DOHH2 (cell line): ENCODE data around the gene DISP2.

Experiments used
- H3F3A ChIP-seq: fragments of 200-600 bp; sonication (generic), shearing (Covaris generic); 2 replicates; pipeline ENCODE4 v1.6.0; 2016; ENCODE audit warnings: antibody characterized with exemption, mild to moderate bottlenecking; ENCODE audit not compliant: control insufficient read depth, insufficient read depth
- H3K27ac ChIP-seq: fragments of 200-600 bp; sonication (generic); 2 replicates; pipeline ENCODE4 v1.5.1; 2014; ENCODE audit warnings: low read depth, mild to moderate bottlenecking, low read length, moderate library complexity
- H3K27me3 ChIP-seq: fragments of 200-600 bp; sonication (generic); 2 replicates; pipeline ENCODE4 v1.6.1; 2014; ENCODE audit warnings: mild to moderate bottlenecking, low read length, mixed read lengths; ENCODE audit not compliant: control insufficient read depth
- H3K36me3 ChIP-seq: fragments of 200-600 bp; sonication (generic); 2 replicates; pipeline ENCODE4 v1.6.1; 2014; ENCODE audit warnings: mild to moderate bottlenecking, low read length, moderate library complexity, mixed read lengths; ENCODE audit not compliant: control insufficient read depth
- H3K4me1 ChIP-seq: fragments of 200-600 bp; sonication (generic); 2 replicates; pipeline ENCODE4 v1.6.1; 2014; ENCODE audit warnings: mild to moderate bottlenecking, low read length, mixed read lengths; ENCODE audit not compliant: control insufficient read depth
- H3K4me2 ChIP-seq: fragments of 200-600 bp; sonication (generic); 2 replicates; pipeline ENCODE4 v1.6.0; 2014; ENCODE audit warnings: mild to moderate bottlenecking, low read length, moderate library complexity
- H3K4me3 ChIP-seq: fragments of 200-600 bp; sonication (generic); 2 replicates; pipeline ENCODE4 v1.5.1; 2014; ENCODE audit warnings: mild to moderate bottlenecking, low read length, mixed read lengths
- H3K79me2 ChIP-seq: fragments of 200-600 bp; sonication (generic); 2 replicates; pipeline ENCODE4 v1.6.1; 2014; ENCODE audit warnings: mild to moderate bottlenecking, low read length, mixed read lengths; ENCODE audit not compliant: control insufficient read depth
- H3K9me2 ChIP-seq: fragments of 200-600 bp; sonication (generic); replicated peaks from 2 replicates; pipeline ENCODE4 v1.6.1; 2014; ENCODE audit warnings: mild to moderate bottlenecking, low read length, mixed read lengths; ENCODE audit not compliant: control insufficient read depth
- H3K9me3 ChIP-seq: fragments of 200-600 bp; sonication (generic); 2 replicates; pipeline ENCODE4 v1.6.1; 2014; ENCODE audit warnings: antibody characterized with exemption, low read length, mixed read lengths; ENCODE audit not compliant: control insufficient read depth, insufficient read depth
- H4K20me1 ChIP-seq: fragments of 200-600 bp; sonication (generic); 2 replicates; pipeline ENCODE4 v1.6.0; 2014; ENCODE audit warnings: low read depth, mild to moderate bottlenecking, antibody characterized with exemption, low read length, moderate library complexity; ENCODE audit not compliant: control insufficient read depth, insufficient read depth
- EZH2phosphoT487 ChIP-seq: fragments of 200-600 bp; sonication (generic); IDR thresholded peaks from 2 replicates; pipeline ENCODE4 v1.6.1; 2017; ENCODE audit warnings: borderline replicate concordance, mild to moderate bottlenecking, antibody characterized with exemption, low read length, moderate library complexity, mixed read lengths
- TF ChIP-seq, protein P1 (sequence below): fragments of 200-600 bp; sonication (generic); IDR thresholded peaks from one replicate; pipeline ENCODE4 v1.5.1; 2014; ENCODE audit warnings: antibody characterized with exemption, mild to moderate bottlenecking, low read depth, low read length; ENCODE audit not compliant: poor library complexity, severe bottlenecking

Gene DISP2

DNA sequence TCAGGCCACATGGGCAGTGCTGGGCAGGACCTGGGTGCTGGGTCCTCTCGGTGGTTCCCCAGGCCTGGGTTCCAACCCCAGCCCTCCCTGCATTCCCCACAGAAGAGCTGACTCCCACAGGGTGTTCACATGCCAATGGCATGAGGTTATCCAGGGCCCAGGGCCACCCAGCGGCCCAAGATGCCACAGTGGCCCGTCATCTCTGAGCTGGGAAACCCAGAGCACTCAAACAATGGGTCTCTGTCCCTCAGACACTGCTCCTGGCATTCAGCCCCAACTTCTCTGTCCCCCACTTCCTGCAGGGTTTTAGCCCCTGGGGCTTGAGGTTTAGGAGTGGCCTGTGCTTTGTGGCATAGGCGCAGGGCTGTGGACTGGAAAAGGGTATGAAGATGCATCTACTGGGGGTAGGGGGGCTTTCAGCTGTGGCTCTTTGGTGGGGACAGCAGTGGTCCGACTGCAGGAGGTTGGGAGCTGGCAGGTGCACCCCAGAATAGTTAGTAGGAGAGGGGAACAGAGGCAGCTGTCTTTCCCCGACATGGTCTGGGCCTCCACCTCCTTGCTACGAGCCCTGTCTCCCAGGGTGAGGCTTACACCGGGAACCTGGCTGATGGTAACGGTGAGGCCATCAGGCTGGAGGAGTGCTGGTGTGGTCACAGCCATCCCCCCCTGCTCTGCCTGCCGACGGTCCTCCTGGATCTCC, 18.9 kb upstream of the DISP2 start:
- no peak overlapping the region for H3K4me3 ChIP-seq

DNA sequence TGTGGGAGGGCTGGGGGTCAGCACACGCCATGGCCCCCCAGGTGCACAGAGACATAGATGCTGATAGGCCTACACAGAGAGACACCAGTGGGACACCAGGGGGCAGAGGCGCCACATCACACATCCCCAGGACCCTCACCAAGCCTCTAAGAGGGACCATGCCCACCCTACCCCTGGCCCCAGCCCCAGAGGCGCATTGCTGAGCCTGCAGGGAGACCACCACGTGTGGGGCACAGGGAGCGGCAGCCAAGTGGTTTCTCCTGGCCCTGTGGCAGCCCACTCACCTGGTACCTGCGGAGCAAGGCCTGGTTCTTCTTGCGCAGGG, 18.4 kb upstream of the DISP2 start:
- no peak for TF ChIP-seq EZH2phosphoT487
- TF ChIP-seq, protein P1, sequence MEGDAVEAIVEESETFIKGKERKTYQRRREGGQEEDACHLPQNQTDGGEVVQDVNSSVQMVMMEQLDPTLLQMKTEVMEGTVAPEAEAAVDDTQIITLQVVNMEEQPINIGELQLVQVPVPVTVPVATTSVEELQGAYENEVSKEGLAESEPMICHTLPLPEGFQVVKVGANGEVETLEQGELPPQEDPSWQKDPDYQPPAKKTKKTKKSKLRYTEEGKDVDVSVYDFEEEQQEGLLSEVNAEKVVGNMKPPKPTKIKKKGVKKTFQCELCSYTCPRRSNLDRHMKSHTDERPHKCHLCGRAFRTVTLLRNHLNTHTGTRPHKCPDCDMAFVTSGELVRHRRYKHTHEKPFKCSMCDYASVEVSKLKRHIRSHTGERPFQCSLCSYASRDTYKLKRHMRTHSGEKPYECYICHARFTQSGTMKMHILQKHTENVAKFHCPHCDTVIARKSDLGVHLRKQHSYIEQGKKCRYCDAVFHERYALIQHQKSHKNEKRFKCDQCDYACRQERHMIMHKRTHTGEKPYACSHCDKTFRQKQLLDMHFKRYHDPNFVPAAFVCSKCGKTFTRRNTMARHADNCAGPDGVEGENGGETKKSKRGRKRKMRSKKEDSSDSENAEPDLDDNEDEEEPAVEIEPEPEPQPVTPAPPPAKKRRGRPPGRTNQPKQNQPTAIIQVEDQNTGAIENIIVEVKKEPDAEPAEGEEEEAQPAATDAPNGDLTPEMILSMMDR = no peak
- no peaks in the 10 kb centered on the region for H3K9me2 ChIP-seq
- no peak overlapping the region for H3K27ac ChIP-seq
- H3K79me2 ChIP-seq = no peaks in the 10 kb centered on the region
- peaks cover 13% of the 10 kb centered on the region for H3K4me1 ChIP-seq
- no peaks in the 10 kb centered on the region for H3K27me3 ChIP-seq
- no peaks in the 10 kb centered on the region for H3F3A ChIP-seq
- no peak overlapping the region for H3K4me2 ChIP-seq
- H3K36me3 ChIP-seq = no peaks in the 10 kb centered on the region
- H3K9me3 ChIP-seq = no peaks in the 10 kb centered on the region
- H3K4me3 ChIP-seq = no peak overlapping the region
- H4K20me1 ChIP-seq = no peaks in the 10 kb centered on the region

More for the DNA sequence above, 18.9 kb upstream of the DISP2 start:
- Histone ChIP-seq H3K4me1 (peaks cover 16% of the 10 kb centered on the region), H3K79me2 (no peaks in the 10 kb centered on the region), H3F3A (no peaks in the 10 kb centered on the region), H3K9me2 (no peaks in the 10 kb centered on the region), H3K36me3 (no peaks in the 10 kb centered on the region), H3K27me3 (no peaks in the 10 kb centered on the region), H3K27ac (no peak overlapping the region), H4K20me1 (no peaks in the 10 kb centered on the region), H3K4me2 (no peak overlapping the region), H3K9me3 (no peaks in the 10 kb centered on the region)
- TF ChIP-seq, protein P1 = no peak

DNA sequence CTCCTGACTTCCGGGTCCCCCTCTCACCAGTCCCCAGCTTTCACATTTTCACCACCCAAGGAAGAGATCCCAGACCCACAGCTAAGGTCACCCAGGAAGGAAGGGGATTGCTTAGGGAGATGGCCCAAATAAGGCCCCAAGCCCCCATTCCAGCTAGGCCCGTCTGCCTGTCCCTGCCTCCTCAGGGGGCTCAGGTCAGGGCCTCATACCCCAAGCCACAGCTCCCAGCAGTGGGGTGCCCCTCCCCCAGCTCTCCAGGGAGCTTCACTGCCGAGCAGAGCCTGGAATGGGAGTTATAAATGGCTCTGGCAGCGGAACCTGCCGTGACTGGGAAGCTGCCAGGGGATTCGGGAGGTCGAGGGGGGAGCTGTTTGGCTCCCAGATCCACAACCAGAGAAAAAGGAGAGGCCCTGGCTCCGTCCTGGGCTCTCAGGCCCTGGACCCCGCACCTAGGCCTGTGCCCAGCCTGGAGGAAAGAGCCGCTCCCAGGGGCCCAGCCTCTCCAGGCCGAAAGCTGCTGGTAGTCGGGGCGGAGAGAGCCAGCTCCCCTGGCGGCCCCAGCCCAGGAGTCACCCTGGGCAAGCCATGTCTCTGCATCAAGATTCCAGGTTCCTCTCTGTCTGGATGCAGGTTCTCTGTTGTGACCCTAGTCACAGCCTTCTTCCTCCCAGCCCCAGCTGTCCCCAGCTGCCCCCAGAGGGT, 17.8 kb upstream of the DISP2 start:
- TF ChIP-seq, protein P1 = no peak
- no peak for TF ChIP-seq EZH2phosphoT487
- Histone ChIP-seq H4K20me1 (no peaks in the 10 kb centered on the region), H3K4me3 (no peak overlapping the region), H3K27ac (no peak overlapping the region), H3K4me2 (no peak overlapping the region), H3K79me2 (no peaks in the 10 kb centered on the region), H3K36me3 (no peaks in the 10 kb centered on the region), H3K9me3 (no peaks in the 10 kb centered on the region), H3F3A (no peaks in the 10 kb centered on the region), H3K9me2 (no peaks in the 10 kb centered on the region), H3K27me3 (no peaks in the 10 kb centered on the region), H3K4me1 (peaks cover 10% of the 10 kb centered on the region)
